ENCODE data around the gene CHD9NB. TPM values are rescaled to one million over a fixed set of nuclear protein-coding genes. Genes with fewer than 3 reads are reported as not detected.
A peak's percentile ranks its signal among the peaks of the same experiment; 100 is the strongest.

CHD9NB gene
- total RNA-seq, result 10 to 100 TPM in 1 of 2 donors, 1 to 10 TPM in 1; 2.2 to 10.7 TPM
- polyA plus RNA-seq (ENCODE audit: insufficient read length in 6 of 6), result 10 to 100 TPM in 1 of 6 donors, 1 to 10 TPM in 5; 2.5 to 10.6 (median 7.3) TPM
- long read RNA-seq, donor 1, result 0 reads
- long read RNA-seq, donor 2, result 0 reads
- long read RNA-seq, donor 3, result 0 reads
- long read RNA-seq, donor 4, partial matches to known transcripts, result 0 of 1 reads
- long read RNA-seq, donor 4, other reads (novel, unspliced or antisense), result 1 of 1 reads
- long read RNA-seq, donor 5, result 0 reads
- long read RNA-seq, donor 6, result 0 reads
- long read RNA-seq, donor 7, result 0 reads
- long read RNA-seq, donor 8, result 0 reads
- long read RNA-seq, donor 9, result 0 reads
- long read RNA-seq, donor 10, partial matches to known transcripts, result 0 of 12 reads
- long read RNA-seq, donor 10, other reads (novel, unspliced or antisense), result 12 of 12 reads
- long read RNA-seq, donor 11, result 0 reads
- long read RNA-seq, donor 12, result 0 reads

GRCh38 chr16:53052519-53053501 lies at the start of gene CHD9NB:
Gene CHD9NB (minus strand): TSS chr16:53052897. CDS start chr16:53044158, 8,739 bp downstream.
- ATAC-seq (peak; percentile 47), DNase-seq (peak in 1 of 4 donors; percentile 66)
- Histone ChIP-seq H3K27ac (peak within 1 kb of the TSS; percentile 9 to 10), H3K4me3 (peak within 1 kb of the TSS in 1 of 2 donors; percentile 2), H3K9me3 (no peaks in the 10 kb centered on the region), H3K27me3 (no peaks in the 10 kb centered on the region), H3K36me3 (no peaks in the 10 kb centered on the region), H3K4me1 (peaks cover 11 to 46% of the 10 kb centered on the region in 2 donors)
- TF ChIP-seq CTCF (IDR thresholded peaks at IDR 0.05), result no peak
- intact Hi-C loops (cut with DNase I), result loop anchor here in 1 of 2 donors (10.0 kb wide), 2 partner anchors 112 to 152 kb away; no protein-coding TSS in a partner anchor

- H3K27me3 ChIP-seq, result no peaks in the 10 kb centered on the region
- peak overlapping the region; percentile 88 to 93 for H3K27ac ChIP-seq
- ATAC-seq (no peak), DNase-seq (no peak)
- H3K9me3 ChIP-seq, result no peaks in the 10 kb centered on the region
- no peak for TF ChIP-seq CTCF (IDR thresholded peaks at IDR 0.05)
- peaks cover 17 to 53% of the 10 kb centered on the region in 2 donors for H3K4me1 ChIP-seq
- no peaks in the 10 kb centered on the region for H3K36me3 ChIP-seq
- intact Hi-C loops (cut with DNase I), result no loop called here
- no peak overlapping the region for H3K4me3 ChIP-seq
These were observed 48.2 kb upstream of the CHD9NB start for GRCh38 chr16:53100889-53101288.

GRCh38 chr16:53100131-53100748 lies 47.5 kb upstream of the CHD9NB start:
- DNase-seq (no peak), ATAC-seq (no peak)
- Histone ChIP-seq H3K36me3 (no peaks in the 10 kb centered on the region), H3K27ac (peak overlapping the region; percentile 88 to 93), H3K4me1 (peaks cover 17 to 53% of the 10 kb centered on the region in 2 donors), H3K27me3 (no peaks in the 10 kb centered on the region), H3K9me3 (no peaks in the 10 kb centered on the region), H3K4me3 (peak overlapping the region; percentile 26 to 44)
- TF ChIP-seq CTCF (IDR thresholded peaks at IDR 0.05), result no peak
- intact Hi-C loops (cut with DNase I), result no loop called here

GRCh38 chr16:53099318-53100130 lies 46.8 kb upstream of the CHD9NB start:
- H3K4me1 ChIP-seq, result peaks cover 17 to 59% of the 10 kb centered on the region in 2 donors
- TF ChIP-seq CTCF (IDR thresholded peaks at IDR 0.05), result no peak
- peak overlapping the region; percentile 88 to 93 for H3K27ac ChIP-seq
- intact Hi-C loops (cut with DNase I), result no loop called here
- ATAC-seq (peak; percentile 91), DNase-seq (peak; percentile 81 to 96 (median 92))
- H3K36me3 ChIP-seq, result no peaks in the 10 kb centered on the region
- H3K27me3 ChIP-seq, result no peaks in the 10 kb centered on the region
- peak overlapping the region; percentile 26 to 44 for H3K4me3 ChIP-seq
- H3K9me3 ChIP-seq, result no peaks in the 10 kb centered on the region

Measured in left lung (tissue), 14 donors.